K562 (cell line): ENCODE data around the gene FGFRL1. TPM values are rescaled to one million over a fixed set of nuclear protein-coding genes. Genes with fewer than 3 reads are reported as not detected.

ENCODE experiments used
- ATF7 ChIP-seq: fragments of 450-650 bp; IDR thresholded peaks from 2 replicates; pipeline ENCODE4 v1.7.1; 2014; ENCODE audit warnings: mild to moderate bottlenecking, moderate library complexity
- DEAF1 ChIP-seq: fragments of 450-650 bp; formaldehyde crosslinking; IDR thresholded peaks from 2 replicates; pipeline ENCODE4 v1.4.0; 2020; ENCODE audit warnings: mild to moderate bottlenecking, moderate library complexity
- ETS2 ChIP-seq: IDR thresholded peaks from 2 replicates; pipeline ENCODE4 v1.6.1; 2016; ENCODE audit warnings: borderline replicate concordance, missing genetic modification characterization, mild to moderate bottlenecking, moderate library complexity, missing compliant biosample characterization; ENCODE audit not compliant: poor library complexity, severe bottlenecking
- FOXJ3 ChIP-seq: sonication (generic); formaldehyde crosslinking; IDR thresholded peaks from 2 replicates; pipeline ENCODE4 v1.4.0; 2020; ENCODE audit warnings: mild to moderate bottlenecking, missing genetic modification reagents
- GABPB1 ChIP-seq: sonication (generic); formaldehyde crosslinking; IDR thresholded peaks from 2 replicates; pipeline ENCODE4 v1.8.0; 2022; ENCODE audit warnings: mild to moderate bottlenecking, missing genetic modification reagents
- ID3 ChIP-seq, 2 experiments: fragments of 250-450 bp in 1 of 2; fragments of 450-650 bp in 1 of 2; sonication (Bioruptor Pico) in 1 of 2; IDR thresholded peaks; 2 replicates each; pipeline versions ENCODE4 v1.6.1 to v1.8.0; 2016 to 2021; ENCODE audit warnings: mild to moderate bottlenecking in 2 of 2, moderate library complexity in 2 of 2, missing compliant biosample characterization in 1 of 2, missing genetic modification characterization in 1 of 2
- POLR3G ChIP-seq: IDR thresholded peaks from 2 replicates; pipeline ENCODE4 v1.6.1; 2011; ENCODE audit not compliant: insufficient read length, insufficient replicate concordance; ENCODE audit errors: extremely low read depth
- RBBP5 ChIP-seq: fragments of 200-600 bp; sonication (generic); IDR thresholded peaks from 2 replicates; pipeline ENCODE4 v1.6.1; 2012; ENCODE audit warnings: borderline replicate concordance, mild to moderate bottlenecking, low read length, control low read depth, inconsistent platforms; ENCODE audit not compliant: insufficient read depth, poor library complexity, severe bottlenecking
- ZBTB17 ChIP-seq: fragments of 450-650 bp; formaldehyde crosslinking; IDR thresholded peaks from 2 replicates; pipeline ENCODE4 v1.4.0; 2020; ENCODE audit warnings: mild to moderate bottlenecking
- polyA plus RNA-seq, 8 experiments: library from polyadenylated mRNA; depleted of rRNA in 4 of 8; stranded (reverse) in 5 of 8; unstranded in 3 of 8; fragments of >200 nt; fragmentation: Nextera tagmentation in 2 of 8; fragmentation: Illumina TruSeq in 1 of 8; extraction: Ambion mirVana in 2 of 8; extraction: Trizol in 1 of 8; gene quantifications; 2 replicates each; pipeline versions ENCODE4 v1.2.1 to v1.2.3, GENCODE V29; 2011 to 2014; ENCODE audit warnings: inconsistent platforms in 1 of 8, missing spikeins in 1 of 8
- total RNA-seq, 7 experiments: library from RNA; depleted of rRNA in 6 of 7; stranded (reverse); fragments of >200 nt in 6 of 7; fragmentation: Illumina TruSeq in 2 of 7; extraction: Trizol in 2 of 7; gene quantifications; 2 replicates each; pipeline versions ENCODE4 v1.2.1 to v1.2.3, GENCODE V29; 2011 to 2021; ENCODE audit warnings: low replicate concordance in 1 of 7

FGFRL1 gene
- total and polyA plus RNA-seq, 9 of the 15 experiments (the other 6 are each of a cell fraction or from before 2014, with no cell fraction given), result 0.34 to 49.9 (median 14.6) TPM

GRCh38 chr4:1041147-1041935 lies 29.9 kb downstream of the FGFRL1 start (continued):
- TF ChIP-seq RBBP5 (peak; percentile 54), GABPB1 (CRISPR knock-in tag) (peak; percentile 14; the same call in 1 of the 2 replicates), DEAF1 (CRISPR knock-in tag) (no peak), ETS2 (tag) (no peak), ID3 (CRISPR knock-in tag; IDR thresholded peaks at IDR 0.05) (no peak), ID3 (tag; IDR thresholded peaks at IDR 0.05) (0 out of 2 replicates have a peak, but pooled peaks have one; percentile 42), POLR3G (no peak), FOXJ3 (CRISPR knock-in tag) (no peak), ATF7 (peak; percentile 23; the same call in 1 of the 2 replicates), ZBTB17 (CRISPR knock-in tag) (no peak)
